ENCODE results near the gene TTLL9. TPM values are rescaled to one million over a fixed set of nuclear protein-coding genes. Genes with fewer than 3 reads are reported as not detected.

Gene TTLL9
- total RNA-seq, 6 experiments from 2014 or later: not detected

GRCh38 chr20:31977080-31977479 is 106.6 kb downstream of the TTLL9 start:
- Histone ChIP-seq H3K4me3 (no peak overlapping the region), H3K27me3 (no peaks in the 10 kb centered on the region), H3K27ac (no peak overlapping the region), H3K9me3 (no peaks in the 10 kb centered on the region), H3K36me3 (no peaks in the 10 kb centered on the region), H3K4me1 (no peaks in the 10 kb centered on the region)
- WGBS (ENCODE audit: insufficient coverage, low coverage, low lambda C conversion rate, missing lambda C conversion rate): 50% methylated on average over 1 of the region's 4 CpGs
- TF ChIP-seq POLR2A (IDR thresholded peaks at IDR 0.05): no peak
- TF ChIP-seq, protein P1, sequence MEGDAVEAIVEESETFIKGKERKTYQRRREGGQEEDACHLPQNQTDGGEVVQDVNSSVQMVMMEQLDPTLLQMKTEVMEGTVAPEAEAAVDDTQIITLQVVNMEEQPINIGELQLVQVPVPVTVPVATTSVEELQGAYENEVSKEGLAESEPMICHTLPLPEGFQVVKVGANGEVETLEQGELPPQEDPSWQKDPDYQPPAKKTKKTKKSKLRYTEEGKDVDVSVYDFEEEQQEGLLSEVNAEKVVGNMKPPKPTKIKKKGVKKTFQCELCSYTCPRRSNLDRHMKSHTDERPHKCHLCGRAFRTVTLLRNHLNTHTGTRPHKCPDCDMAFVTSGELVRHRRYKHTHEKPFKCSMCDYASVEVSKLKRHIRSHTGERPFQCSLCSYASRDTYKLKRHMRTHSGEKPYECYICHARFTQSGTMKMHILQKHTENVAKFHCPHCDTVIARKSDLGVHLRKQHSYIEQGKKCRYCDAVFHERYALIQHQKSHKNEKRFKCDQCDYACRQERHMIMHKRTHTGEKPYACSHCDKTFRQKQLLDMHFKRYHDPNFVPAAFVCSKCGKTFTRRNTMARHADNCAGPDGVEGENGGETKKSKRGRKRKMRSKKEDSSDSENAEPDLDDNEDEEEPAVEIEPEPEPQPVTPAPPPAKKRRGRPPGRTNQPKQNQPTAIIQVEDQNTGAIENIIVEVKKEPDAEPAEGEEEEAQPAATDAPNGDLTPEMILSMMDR (IDR thresholded peaks at IDR 0.05): no peak
- intact Hi-C loops (cut with DNase I): no loop called here
- ATAC-seq (no peak), DNase-seq (no peak)

GRCh38 chr20:31979713-31980426 is 109.4 kb downstream of the TTLL9 start:
- H3K4me3 ChIP-seq: no peak overlapping the region
- no peaks in the 10 kb centered on the region for H3K27me3 ChIP-seq
- H3K4me1 ChIP-seq: no peaks in the 10 kb centered on the region
- H3K36me3 ChIP-seq: no peaks in the 10 kb centered on the region
- no peak for TF ChIP-seq POLR2A (IDR thresholded peaks at IDR 0.05)
- TF ChIP-seq, protein P1 (IDR thresholded peaks at IDR 0.05): no peak
- DNase-seq: no peak
- H3K9me3 ChIP-seq: no peaks in the 10 kb centered on the region
- 59% methylated on average over 6 of the region's 6 CpGs for WGBS (ENCODE audit: insufficient coverage, low coverage, low lambda C conversion rate, missing lambda C conversion rate)
- intact Hi-C loops (cut with DNase I): no loop called here
- ATAC-seq: no peak
- H3K27ac ChIP-seq: no peak overlapping the region

- TF ChIP-seq, protein P1 (IDR thresholded peaks at IDR 0.05): no peak
- TF ChIP-seq POLR2A (IDR thresholded peaks at IDR 0.05): no peak
- intact Hi-C loops (cut with DNase I): no loop called here
- no peak for DNase-seq
Measured at GRCh38 chr20:31981784-31982183, 111.3 kb downstream of the TTLL9 start.

DNA sequence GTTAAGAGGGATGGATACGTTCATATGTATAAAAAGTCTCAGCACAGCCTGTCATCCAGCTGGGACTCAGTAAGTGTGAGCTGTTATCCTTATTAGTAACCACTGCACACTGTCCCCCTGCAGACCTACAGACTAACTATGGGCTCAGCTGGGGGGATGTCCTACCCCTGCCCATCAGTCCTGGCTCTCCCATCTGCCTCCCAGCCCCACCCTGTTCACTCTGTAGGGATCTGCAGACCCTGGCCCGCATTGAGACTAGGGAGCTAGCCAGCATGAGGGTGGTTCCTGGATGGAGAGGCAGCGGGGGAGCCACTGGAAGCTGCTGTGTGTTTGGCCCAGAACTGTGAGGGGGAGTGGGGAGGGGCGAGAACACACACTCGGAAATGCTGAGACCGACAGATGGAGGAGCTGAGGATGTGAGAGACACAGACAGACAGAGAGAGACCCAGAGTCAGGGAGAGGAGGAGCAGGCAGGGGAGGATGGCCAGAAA is 114.6 kb downstream of the TTLL9 start:
- WGBS (ENCODE audit: insufficient coverage, low coverage, low lambda C conversion rate, missing lambda C conversion rate): 31% methylated on average over 5 of the region's 6 CpGs
- no peaks in the 10 kb centered on the region for H3K4me1 ChIP-seq
- DNase-seq (no peak), ATAC-seq (no peak)
- H3K27ac ChIP-seq: no peak overlapping the region
- TF ChIP-seq POLR2A (IDR thresholded peaks at IDR 0.05): no peak
- TF ChIP-seq, protein P1 (IDR thresholded peaks at IDR 0.05): no peak
- no peak overlapping the region for H3K4me3 ChIP-seq
- no peaks in the 10 kb centered on the region for H3K27me3 ChIP-seq
- no peaks in the 10 kb centered on the region for H3K9me3 ChIP-seq
- intact Hi-C loops (cut with DNase I): no loop called here
- H3K36me3 ChIP-seq: no peaks in the 10 kb centered on the region

More at GRCh38 chr20:31981784-31982183, 111.3 kb downstream of the TTLL9 start:
- 56% methylated on average over 2 of the region's 2 CpGs for WGBS (ENCODE audit: insufficient coverage, low coverage, low lambda C conversion rate, missing lambda C conversion rate)
- H3K36me3 ChIP-seq: no peaks in the 10 kb centered on the region
- H3K4me3 ChIP-seq: no peak overlapping the region
- H3K27me3 ChIP-seq: no peaks in the 10 kb centered on the region
- H3K27ac ChIP-seq: no peak overlapping the region
- no peak for ATAC-seq
- no peaks in the 10 kb centered on the region for H3K9me3 ChIP-seq
- H3K4me1 ChIP-seq: no peaks in the 10 kb centered on the region

Data from right lobe of liver (tissue), 6 donors.